HG02870 (cell line): Measurements from ENCODE around the gene AP1S1.

ENCODE experiments used
- ATAC-seq: cut with Tn5 transposase; IDR thresholded peaks from one replicate; pipeline ENCODE4 v1.9.1; 2021; ENCODE audit warnings: mild to moderate bottlenecking, moderate library complexity; ENCODE audit not compliant: unreplicated experiment

AP1S1 gene

DNA sequence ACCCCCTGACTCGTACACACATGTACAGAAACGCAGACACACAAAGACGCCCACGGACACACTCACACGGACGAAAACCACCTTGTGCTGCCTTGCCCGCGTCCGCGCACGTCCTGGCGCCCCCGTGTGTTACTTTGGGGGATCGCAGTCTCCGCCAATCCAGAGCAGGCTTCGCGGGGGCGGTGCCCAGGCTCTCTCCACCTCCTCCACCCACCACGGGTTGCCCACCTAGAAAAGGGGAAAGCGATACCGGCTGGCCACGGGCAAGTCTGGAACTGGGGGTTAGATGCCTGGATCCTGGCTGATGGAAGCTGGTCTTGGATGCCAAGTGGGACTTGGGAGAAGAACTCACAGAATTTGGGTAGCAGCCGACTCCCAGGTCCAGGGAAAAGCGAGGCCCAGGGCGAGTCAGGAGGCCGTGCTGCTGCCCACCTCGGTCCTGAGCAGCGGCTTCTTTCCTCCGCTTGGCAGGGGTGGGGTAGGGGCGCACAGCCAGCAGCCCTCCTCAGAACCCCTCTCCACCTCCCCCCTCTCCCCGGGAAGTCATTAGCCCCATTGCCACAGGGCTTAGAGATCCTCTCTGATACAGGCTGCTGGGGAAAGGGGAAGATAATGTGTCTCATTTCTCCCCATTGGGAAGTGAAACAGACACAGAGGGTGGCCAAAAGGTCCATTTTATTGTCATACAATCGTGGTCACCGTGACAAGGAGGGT lies 15.7 kb downstream of the AP1S1 start:
- no peak for ATAC-seq

GRCh38 chr7:101170617-101171441 lies 16.6 kb downstream of the AP1S1 start:
- ATAC-seq, result no peak

- ATAC-seq, result no peak
Observed at GRCh38 chr7:101171442-101171837, 17.2 kb downstream of the AP1S1 start.

DNA sequence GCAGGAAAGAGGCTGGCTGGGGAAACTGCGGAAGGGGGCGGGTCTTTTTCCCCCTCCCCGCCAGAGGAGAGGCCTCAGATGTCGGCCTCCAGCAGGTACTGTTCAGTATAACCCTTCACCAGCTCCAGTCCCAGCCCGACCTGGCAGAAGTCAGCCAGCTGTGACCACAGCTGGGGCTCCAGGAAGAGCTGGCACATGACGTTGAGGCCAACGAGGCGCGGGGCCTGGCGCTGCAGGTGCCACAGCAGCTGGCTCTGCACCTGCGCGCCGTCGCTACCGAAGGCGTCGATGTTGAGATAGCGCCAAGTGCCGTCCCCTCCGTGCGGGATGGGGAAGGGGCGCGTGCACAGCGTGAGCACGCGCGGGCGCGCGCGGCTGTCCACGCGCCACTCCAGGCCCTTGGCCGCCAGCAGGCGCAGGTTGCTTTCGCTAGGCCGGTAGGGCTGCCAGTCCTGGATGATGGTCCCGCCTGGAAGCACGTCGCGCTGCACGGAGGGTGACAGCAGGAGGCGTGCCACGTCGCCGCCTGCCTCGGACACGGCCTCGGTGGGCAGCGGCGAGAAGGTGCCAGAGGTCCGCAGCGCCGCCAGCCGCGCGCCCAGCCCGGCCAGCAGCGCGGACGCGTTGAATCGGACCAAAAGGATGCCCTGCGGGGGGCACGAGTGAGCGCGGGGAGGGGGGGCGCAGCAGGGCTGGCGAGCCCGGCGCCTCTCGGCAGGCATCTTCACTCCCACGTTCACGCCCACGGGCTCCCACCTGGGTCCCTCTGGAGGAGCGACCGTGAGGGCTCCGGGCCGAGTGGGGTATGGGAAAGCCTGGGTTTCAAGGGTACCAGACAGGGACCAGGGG lies 18.0 kb downstream of the AP1S1 start:
- ATAC-seq, result no peak

GRCh38 chr7:101172854-101173751 lies 18.8 kb downstream of the AP1S1 start:
- ATAC-seq, result no peak

DNA sequence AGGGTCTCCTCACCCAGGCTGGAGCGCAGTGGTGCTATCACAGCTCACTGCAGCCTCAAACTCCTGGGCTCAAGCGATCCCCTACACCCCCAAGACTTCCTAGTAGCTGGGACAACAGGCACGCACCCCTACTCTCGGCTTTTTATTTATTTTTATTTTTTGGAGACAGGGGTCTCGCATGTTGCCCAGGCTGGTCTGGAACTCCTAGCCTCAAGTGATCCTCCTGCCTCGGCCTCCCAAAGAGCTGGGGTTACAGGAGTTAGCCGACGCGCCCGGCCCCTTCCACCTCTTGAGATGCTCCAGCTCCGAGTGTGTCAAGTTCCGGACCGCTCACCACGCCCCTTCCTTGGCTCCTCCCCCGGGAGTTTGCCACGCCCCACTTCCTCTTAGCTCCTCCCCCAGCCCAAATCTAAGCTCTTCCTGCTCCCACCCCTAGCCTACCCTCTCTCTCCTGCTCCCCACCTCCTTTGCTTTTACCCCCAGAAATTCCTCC lies 19.5 kb downstream of the AP1S1 start:
- no peak for ATAC-seq

GRCh38 chr7:101174322-101174854 lies 20.1 kb downstream of the AP1S1 start:
- no peak for ATAC-seq

GRCh38 chr7:101175664-101176063 lies 21.4 kb downstream of the AP1S1 start:
- no peak for ATAC-seq

DNA sequence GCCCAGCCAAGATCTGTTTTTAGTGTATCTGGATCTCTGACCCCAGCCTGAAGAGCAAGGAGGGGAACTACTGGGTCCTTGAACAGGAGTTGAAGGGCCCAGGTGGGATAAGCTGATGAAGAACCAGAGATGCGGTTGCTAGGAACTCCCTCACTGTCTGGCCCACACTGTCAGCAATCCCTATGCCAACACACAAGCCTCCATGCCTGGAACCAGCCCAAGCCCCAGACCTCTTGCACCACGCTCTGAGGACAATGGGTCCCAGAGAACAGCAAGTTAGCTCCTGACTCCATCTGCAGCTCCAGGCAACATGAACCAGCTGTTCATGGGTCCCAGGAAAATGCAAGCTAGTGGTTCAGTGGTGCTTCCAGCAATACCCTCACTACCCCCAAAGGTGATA lies 23.4 kb downstream of the AP1S1 start:
- no peak for ATAC-seq

- ATAC-seq, result no peak
Observed at GRCh38 chr7:101179117-101179516, 24.8 kb downstream of the AP1S1 start.

DNA sequence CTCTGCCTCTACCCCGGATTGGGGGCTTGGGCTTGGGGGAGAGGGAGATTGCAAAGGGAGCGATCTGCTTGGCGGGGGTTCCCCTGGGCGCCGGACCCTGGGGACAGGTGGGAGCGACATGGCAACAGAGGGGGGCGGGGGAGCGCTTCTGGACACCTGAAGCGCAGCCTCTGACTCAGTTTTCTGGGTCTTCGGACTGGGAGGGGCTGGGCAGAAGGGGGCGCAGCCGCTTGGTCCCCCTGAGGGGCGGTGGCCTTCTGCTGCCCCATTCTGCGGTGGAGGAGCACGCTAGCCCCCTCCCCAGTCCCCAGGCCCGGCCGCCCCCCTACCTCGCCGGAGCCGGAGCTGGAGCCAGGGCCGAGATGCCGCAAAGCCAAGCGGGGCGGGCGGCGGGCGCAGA lies 25.4 kb downstream of the AP1S1 start:
- ATAC-seq, result no peak

DNA sequence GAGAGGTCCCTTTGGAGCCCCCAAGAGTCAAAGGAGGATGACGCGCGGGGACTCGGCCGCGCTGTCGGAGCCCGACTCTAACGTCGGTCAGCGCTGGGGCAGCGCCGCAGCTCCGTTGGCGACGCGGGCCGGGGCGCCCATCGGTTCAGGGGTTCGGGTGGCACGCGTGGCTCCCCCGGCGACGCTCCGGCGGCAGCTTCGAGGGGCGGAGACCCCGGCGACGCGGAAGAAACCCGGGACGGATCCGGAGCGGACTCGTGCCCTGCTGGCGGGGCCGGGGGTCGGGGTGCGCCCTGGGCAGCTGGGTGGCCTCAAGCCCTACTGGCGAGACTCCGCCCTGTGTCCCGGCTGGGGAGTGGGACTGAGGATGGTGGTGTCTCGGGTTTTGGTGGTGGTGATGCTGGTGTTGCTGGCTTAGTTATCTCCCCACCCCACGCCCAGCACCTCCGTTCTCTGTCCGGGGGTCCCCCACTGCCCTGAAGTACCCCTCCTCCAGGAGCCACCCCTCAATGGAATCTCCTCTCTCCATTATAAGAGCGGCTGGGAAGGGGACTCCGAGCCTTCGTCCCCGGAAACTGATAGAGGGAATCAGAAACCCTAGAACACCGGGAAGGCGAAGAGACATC lies 26.0 kb downstream of the AP1S1 start, which contains the start of gene NAT16:
NAT16 (minus strand) TSS at position 164 of the 626 bp plus-strand sequence. CDS start 5,486 bp downstream, outside the sequence.
- no peak for ATAC-seq

DNA sequence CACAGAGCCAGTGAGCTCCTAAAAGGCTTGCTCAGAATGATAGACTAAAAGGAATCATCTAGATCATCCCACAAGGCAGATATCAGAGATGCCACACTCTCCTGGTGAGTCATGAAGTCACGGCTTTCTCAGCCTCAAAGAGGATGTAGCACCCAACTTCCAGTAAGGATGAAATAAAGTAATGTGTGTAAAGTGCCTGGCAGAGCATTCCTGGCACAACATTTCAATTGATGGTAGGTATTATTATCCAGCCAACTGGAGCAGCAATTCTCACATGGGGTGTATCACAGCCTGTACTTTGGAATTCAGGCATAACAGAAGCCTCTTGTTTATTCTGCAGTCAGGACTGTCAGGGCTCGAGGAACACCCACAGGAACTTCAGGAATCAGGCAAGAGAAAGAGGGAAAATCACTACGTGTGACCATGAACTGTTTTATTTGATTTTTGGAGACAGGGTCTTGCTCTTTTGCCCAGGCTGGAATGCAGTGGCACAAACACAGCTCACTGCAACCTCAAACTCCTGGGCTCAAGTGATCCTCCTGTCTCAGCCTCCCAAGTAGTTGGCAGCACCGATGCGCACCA lies 31.1 kb downstream of the AP1S1 start:
- ATAC-seq, result no peak

GRCh38 chr7:101186194-101186593 lies 31.9 kb downstream of the AP1S1 start:
- ATAC-seq, result no peak

GRCh38 chr7:101186844-101187428 lies 32.7 kb downstream of the AP1S1 start:
- ATAC-seq, result no peak

DNA sequence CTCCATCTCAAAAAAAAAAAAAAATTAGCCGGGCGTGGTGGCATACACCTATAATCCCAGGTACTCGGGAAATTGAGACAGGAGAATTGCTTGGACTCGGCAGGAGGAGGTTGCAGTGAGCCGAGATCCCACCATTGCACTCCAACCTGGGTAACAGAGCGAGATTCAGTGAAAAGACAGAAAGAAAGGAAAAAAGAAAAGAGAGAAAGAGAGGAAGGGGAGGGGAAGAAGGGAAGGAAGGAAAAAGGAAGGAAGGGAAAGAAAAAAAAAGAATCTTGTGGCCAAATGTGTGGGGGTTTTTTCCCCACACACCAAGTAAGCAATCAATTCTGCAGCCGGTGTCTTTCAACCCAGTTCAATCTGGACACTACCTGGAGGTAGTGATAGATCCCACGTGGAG lies 34.8 kb downstream of the AP1S1 start:
- ATAC-seq, result no peak

DNA sequence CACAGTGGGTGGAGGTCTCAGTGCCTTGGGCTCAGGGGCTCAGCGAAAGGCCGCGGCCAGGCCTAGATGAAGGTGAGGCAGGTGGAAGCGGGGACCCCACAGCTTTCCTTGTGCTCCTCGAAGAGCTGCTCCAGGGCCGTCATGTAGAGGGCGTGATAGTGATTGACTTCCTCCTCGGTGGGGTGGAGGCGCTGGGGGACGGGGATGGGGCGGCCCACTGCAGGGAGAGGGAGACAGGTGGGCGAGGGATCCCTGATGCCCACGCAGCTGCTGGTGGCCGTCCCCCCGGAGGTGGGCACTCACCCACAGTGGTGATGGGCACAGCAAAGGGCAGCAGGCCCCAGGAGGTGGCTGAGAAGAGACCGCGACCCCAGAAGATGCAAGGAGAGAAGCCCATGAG lies 41.6 kb downstream of the AP1S1 start:
- no peak for ATAC-seq

DNA sequence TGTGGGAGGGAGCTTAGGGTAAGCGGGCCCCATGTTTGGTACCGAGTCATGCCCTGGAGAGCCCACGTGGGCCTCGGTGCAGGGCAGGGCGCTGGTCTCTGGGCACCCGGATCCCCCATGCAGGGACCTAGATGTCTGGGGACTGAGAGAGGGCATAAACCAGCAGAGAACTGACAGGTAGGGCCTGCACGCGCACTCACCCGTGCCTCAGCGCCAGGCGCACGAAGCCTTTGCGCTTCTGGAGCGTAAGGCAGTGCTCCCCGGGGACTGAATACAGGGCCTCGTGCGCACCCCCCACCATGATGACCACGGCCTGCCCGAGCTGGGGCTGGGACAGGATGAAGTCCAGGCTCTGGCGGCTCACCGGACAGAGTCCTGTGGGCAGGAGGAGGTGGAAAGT lies 43.7 kb downstream of the AP1S1 start:
- ATAC-seq, result no peak

DNA sequence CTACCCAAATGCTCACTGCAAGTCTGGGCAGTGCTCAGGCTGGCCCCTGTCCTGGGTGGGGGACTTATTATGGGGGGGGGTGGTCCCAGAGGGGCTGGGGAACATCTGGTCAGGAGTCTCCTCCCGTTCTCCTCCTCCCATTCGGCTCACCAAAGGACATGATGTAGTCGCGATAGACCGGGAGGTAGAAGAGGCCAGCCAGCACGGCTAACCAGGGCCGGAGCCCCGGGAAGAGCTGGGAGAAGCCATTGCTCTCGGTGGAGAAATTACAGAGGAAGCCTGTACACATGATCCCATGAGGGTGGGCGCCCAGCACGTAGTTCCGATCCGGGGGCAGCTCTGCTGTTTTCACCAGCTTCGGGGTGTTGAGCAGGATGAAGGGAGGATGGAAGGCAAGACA lies 44.2 kb downstream of the AP1S1 start:
- no peak for ATAC-seq
